ENCODE results near the gene VEGFB.

GRCh38 chr11:64204464-64204989 is 29.9 kb upstream of the VEGFB start:
- TF ChIP-seq CTCF (IDR thresholded peaks at IDR 0.05; ENCODE audit: control extremely low read depth in 1 of 3, insufficient read depth in 1 of 3, low read depth in 1 of 3, low read length in 3 of 3) (peak; percentile 79 to 90 (median 81)), FOSL1 (IDR thresholded peaks at IDR 0.05; ENCODE audit: insufficient read depth, low read depth, low read length) (no peak), GTF2F1 (IDR thresholded peaks at IDR 0.05; ENCODE audit: borderline replicate concordance, low read depth, low read length) (no peak), YY1 (IDR thresholded peaks at IDR 0.05; ENCODE audit: low read depth, low read length) (no peak)

Measured in H1 (cell line).